Activated CD4-positive, alpha-beta T cell treated with anti-CD3 and anti-CD28 coated beads, Interleukin-2, amount 50 U/mL, for 1 hour (primary cell): ENCODE data around the gene SEMA6B.
"Not testable (repeated sequence)": the region's sequence is repeated elsewhere in the genome, so short reads cannot be mapped to it uniquely, and the experiment has no call there.

Experiments used
- DNase-seq: peaks from one replicate; pipeline ENCODE4 v3.0.0-alpha.2; 2020

SEMA6B gene

DNA sequence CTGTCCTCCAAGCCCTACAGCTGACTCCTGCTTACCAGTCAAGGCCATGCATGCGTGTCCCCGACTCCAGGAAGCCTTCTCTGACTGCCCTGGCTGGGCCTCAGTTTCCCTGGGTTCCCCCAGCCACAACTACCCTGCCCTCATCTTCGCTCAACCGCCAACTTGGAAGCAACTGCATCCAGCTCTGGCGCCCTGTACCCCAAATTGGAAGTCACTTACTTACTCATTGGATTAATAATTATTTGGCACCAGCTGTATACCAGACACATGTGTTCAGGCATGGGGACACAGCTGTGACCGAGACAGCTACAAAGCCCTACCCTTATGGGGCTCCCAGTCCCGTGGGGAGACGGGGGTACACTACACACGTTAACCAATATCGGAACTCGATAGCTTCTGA is 10.9 kb upstream of the SEMA6B start:
- DNase-seq = no peak

DNA sequence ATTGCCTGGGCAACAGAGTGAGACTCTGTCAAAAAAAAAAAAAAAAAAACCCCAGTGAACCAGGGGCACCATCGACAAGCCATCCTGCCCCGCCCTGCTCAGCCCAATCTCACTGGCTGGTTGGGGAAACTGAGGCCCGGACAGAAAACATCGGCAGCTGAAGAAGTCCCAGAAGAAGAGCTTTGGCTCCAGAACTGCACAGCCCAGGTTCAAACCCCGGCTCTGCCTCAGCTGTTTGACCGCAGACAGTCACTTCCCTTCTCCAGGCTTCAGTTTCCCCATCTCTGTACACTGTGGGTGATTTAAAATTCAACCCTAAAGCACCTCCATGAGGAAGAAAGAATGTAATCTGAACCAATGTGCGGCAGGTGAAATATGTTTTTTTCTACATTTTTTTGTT is 9.4 kb upstream of the SEMA6B start:
- no peak for DNase-seq

DNA sequence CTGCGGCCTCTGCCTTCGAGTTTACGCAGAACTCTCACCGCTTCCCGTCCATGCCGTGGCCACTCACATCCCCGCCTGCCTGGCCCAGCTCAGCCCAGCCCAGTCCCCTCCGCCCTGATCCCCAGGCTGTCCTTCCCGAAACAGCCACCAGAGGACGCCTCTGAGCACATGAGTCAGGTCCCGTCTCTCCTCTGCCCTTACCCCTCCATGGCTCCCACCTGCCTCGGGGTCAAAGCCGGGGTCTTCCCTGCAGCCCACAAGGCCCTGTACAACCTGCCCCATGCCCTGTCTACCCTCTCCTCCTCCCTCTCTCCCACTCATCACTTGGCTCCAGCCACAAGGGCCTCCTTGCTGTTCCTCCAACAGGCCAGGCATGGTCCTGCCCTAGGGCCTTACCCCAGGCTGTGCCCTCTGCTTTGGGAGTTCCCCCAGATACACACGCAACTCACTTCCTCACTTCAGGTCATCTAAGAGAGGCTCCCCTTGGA is 8.1 kb upstream of the SEMA6B start:
- peak; percentile 61 for DNase-seq

DNA sequence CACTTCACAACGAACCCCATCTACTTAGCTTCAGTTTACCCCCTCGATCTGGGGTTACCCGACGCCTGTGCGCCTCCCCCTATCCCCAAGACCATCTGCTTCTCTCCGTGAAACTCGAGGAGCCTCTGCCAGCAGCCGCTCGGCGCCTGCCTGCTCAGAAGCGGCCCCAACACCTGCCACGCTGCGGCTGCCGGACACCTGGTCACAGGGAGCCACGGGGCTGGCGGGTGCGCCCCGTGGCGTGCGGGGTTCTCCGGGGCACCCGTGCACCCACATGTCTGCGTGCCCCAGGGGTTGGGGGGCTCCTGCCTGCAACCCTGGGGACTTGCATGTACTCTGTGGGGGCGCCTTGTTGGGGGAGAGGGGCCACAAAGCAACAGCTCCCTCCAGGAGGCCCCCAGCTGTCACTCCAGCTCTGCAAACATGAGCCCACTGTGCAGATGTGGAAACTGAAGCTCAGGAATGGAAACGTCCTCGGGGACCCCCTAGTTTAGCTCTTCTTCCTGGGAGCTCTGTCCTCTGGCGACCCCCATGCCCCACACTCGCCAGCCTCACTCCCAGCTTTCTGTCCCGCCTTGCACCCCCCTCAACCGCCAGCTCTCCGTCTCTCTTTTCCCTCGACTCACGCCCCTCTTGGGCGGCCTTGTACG is 7.0 kb upstream of the SEMA6B start:
- no peak for DNase-seq

DNA sequence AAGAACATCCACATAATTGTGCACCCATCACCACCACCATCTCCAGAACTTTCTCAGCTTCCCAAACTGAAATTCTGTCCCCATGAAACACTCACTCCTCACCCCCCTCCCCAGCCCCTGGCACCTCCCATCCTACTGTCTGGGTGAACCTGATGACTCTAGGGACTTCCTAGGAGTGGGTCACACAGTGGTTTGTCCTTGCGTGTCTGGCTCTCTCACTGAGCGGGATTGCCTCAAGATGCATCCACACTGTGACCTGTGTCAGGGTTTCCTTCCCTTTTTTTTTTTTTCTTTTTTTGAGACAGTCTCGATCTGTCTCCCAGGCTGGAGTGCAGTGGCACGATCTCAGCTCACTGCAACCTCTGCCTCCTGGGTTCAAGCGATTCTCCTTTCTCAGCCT is 4.1 kb upstream of the SEMA6B start:
- not testable (repeated sequence) for DNase-seq

DNA sequence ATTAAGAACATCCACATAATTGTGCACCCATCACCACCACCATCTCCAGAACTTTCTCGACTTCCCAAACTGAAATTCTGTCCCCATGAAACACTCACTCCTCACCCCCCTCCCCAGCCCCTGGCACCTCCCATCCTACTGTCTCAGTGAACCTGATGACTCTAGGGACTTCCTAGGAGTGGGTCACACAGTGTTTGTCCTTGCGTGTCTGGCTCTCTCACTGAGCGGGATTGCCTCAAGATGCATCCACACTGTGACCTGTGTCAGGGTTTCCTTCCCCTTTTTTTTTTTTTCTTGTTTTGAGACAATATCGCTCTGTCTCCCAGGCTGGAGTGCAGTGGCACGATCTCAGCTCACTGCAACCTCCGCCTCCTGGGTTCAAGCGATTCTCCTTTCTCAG is 2.6 kb upstream of the SEMA6B start:
- not testable (repeated sequence) for DNase-seq

DNA sequence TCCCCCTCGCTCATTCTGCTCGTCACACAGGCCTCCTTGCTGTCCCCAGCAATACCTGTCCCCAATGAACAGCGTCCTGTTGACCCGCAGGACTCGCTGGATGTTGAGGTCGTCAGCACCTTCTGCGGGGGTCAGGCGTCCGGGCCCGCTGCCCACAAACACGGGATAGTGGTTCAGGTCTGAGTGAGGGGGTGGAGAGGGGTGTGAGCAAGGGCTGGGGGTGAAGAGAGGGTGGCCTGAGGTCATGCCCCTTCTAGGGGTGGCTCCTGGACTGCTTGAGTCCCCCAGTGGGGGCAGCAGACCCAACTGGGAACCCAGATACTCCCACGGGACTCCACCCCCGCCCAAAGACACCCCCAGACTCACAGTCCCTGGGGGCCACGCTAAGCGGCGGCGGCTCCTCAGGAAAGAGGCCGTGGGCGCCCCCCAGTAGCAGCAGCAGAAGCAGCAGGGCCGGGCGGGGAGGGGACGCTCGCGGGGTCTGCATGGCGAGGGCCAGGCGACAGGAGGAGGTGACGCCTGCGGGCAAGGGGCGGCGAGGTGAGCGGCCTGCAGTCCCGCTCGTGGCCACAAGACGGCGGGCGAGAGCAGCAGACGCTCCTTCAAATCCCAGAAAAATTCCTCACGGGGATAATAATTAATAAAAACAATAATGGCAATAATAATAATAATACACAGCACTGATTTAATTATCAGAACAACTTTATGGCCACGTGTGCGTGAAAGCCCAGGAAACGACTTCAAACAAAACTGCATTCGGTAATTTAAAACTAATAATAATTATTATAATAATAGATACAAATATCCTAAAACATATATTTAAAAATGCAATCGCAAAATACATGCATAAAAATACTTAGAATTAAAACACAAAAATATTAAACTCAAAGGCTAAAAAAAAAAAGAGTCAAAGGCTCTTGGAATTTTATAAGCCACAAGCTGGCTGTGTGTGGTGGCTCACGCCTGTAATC is 1.2 kb downstream of the SEMA6B start:
- peak; percentile 28 for DNase-seq

DNA sequence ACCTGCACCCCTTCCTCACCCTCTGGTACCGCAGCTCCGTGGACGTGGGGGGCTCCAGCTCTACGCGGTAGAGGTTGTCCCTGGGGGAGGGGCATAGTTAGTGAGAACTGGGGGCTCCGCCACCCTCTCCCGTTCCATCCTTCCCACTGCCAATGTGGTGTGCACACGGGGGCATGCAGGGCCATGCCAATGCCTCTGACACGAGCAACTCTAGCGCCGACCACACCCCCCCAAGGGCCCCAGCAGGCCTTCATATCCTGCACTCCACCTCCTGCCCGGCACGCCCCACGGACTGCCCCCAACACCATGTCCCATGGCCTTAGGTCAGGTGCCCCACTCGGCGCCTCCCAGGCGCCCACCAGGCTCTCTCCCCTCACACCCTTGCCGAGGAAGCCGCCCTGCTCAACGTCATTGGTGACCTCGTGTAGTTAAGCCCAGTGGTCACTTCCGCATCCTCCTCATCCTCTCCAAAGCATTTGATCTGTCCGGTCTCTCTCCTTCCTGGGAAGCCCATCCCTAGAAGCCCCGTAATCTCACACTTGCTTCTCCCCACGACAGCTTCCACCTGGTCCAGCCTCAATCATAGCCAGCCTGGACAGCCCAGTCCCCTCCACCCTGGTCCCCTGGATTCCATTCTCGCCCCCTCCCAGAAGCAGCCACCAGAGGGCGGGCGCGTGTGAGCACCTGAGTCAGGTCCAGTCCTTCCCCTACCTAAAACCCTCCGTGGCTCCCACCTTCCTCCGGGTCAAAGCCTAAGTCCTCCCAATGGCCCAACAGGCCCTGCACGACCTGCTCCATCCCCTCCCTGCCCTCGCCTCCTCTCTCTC is 2.1 kb downstream of the SEMA6B start:
- DNase-seq = no peak

DNA sequence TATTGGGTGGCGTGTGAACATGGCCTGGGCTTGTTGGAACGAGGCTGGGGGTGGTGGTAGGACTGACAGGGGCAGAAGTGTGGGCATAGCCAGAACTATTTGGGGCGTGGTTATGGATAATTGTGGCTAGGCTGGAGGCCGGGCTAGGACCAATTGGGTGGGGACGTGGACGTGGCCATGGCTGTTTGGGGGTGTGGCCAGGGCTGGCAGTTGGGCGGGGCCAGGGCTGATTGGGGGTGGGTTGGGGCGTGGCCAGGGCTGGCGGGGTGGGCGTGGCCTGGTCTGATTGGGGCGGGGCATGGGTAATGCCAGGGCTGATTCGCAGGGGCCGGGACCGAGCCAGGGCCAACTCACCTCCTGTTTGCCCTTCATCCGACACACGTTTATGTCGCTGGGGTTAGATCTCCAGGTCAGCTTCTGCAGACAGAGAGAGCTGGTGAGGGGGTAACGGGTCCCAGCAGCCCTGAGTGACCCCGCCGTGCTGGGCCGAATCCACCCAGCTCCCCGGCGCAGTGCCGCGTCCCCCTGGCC is 2.8 kb downstream of the SEMA6B start:
- no peak for DNase-seq

DNA sequence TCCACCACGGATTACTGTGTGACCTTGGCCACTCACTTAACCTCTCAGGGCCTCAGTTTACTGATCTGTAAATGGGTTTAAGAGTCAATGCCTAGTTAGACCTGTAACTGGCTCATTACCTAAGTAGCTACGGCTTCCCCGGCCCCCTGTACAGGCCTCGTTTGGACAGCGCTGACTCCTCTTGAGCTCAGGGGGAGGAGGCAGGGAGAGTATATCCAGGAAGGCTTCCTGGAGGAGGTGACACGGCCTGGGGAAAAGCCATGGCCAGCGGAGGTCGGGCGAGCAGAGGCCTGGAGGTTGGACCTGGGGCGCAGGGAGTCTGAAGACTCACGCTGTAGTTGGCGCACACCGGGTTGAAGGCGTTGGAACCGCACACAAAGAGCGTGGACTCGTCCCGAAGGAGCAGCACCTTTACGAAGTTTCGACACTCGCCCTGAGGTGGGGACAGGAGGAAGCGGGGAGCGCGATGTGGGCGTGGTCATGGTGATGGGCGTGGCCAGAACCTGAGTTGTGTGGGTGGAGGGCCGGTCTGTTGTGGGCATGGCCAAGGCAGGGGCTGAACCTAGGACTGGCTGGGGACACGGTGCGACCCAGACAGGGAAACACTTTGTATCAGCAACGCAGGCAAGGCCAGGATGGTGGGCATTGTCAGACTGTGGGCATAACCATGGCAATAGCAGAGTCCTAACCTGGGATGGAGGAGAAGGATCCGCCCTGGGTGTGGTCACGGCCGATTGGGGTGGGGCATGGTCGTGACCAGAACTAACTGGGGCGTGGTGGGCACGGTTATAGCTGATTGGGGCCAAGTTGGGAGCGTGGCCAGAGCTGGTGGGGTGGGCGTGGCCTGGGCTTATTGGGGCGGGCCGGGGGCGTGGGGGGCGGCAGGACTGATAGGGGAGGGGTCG is 3.6 kb downstream of the SEMA6B start:
- DNase-seq = no peak

DNA sequence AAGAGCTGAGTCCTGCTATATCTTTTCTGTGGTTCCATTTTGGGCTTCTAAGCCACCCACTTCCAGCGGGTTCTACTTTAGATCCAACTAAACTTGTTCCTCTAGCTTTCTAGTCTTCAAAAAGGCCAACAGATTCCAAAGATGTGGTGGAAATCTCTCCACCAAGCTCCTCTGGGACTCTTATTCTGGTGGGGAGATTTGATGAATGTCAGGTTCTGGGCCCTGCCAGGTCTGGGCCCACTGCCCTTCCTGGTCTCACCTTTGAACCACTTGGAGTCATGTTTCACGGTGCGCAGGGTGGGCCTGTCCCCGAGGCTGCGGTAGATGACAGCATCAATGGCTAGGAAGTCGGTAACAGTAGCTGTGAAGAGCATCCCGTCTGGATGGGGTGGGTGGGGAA is 4.8 kb downstream of the SEMA6B start:
- no peak for DNase-seq

DNA sequence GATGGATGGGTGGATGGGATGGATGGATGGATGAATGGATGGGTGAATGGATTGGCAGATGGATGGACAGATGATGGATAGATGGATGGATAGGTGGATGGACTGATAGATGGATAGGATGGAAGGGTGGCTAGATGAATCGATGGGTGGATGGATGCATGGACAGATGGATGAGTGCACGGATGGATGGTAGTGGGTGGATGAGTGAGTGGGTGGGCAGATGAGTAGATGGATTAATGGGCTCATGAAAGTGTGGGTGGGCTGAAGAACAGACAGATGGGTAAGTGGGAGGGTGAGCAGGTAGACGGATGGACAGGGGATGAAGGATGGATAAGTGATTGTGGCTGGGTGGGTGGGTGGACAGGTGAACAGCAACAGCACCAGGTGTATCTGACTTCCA is 5.7 kb downstream of the SEMA6B start:
- no peak for DNase-seq

DNA sequence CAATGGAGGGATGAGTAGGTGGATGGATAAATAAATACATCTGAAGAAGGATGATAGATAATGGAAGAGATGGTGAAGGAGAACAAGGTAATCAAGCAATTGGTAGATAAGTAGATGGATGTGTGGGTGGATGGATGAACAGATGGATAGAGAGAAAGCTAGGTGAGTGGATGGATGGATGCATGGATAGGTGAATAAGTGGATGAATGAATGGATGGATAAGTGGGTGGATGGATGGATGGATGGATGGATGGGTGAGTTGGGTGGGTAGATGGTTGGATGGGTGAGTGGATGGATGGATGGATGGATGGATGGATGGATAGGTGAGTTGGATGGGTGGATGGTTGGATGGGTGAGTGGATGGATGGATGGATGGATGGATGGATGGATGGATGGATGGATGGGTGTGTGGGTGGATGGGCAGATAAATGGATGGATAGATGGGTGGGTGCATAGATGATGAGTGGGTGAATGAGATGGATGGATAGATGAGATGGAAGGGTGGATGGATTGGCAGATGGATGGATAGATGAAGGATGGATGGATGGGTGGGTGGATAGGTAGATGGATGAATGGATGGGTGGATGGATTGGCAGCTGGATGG is 6.3 kb downstream of the SEMA6B start:
- DNase-seq = no peak

DNA sequence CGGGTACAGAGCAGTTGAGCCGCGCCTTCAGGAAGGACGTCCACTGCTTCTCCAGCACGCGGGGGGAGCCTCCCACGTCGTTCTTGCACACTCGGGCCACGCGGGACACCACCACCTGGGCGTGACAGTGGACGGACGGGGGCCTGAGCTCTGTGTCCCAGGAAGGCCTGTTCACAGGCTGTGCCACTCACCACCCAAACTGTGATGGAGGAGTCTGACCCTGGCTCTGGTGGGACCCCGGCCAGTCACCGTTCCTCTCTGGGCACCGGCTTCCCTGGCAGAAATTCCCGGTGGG is 7.0 kb downstream of the SEMA6B start:
- DNase-seq = no peak

DNA sequence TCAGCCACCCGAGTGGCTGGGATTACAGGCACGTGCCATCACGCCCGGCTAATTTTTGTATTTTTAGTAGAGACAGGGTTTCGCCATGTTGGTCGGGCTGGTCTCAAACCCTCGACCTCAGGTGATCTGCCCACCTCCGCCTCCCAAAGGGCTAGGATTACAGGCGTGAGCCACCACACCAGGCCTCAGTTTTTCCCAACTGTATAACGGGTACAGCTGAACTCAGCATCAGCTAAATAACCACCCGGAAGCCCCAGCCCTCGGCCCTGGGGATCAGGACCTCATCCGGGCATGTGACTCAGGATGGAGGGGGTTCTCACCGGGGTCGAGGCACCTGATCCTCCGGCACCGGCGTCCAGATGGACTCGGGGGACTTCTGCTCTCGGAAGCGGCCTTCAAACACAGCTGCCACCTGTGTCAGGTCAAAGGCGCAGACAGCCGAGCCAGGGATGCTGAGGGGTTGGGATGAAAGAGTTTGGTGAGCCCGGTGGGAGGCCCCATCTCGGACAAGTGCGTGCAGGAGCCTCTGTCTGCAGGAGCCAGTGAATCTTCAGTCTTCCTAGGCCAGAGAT is 8.9 kb downstream of the SEMA6B start:
- DNase-seq = no peak

DNA sequence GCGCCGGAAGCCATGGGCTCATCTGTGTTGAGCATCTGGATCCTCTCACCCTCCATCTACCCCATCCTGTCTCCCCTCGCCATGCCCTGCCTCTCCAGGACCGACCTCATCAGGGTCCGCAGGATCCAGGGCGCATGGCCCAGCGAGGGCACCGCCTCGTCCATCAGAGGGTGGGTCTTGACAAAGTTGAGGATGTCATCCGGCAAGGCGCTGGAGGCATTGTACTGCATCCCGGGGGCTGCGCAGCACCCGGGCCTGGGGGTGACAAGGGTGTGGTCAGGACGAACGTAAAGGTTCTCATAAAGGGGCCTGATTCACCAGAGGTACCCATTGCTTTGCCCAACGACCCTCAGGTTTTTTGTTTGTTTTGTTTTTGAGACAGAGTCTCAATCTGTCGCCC is 9.5 kb downstream of the SEMA6B start:
- no peak for DNase-seq

DNA sequence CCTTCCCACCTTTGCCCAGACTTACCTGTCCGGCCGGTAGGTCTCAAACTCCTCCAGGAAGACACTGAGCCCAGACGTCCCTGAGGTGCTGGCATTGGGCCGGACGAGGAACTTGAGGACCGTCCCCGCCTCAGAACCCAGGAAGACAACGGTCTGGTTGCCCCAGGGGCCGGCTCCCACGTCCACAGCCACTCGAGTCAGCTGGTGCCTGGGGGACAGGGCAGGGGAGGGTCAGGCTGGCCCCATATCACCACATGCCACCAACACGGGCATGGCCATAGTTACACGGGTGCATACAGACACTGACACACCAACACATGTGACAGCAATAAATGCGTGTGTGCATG is 11.3 kb downstream of the SEMA6B start:
- no peak for DNase-seq

DNA sequence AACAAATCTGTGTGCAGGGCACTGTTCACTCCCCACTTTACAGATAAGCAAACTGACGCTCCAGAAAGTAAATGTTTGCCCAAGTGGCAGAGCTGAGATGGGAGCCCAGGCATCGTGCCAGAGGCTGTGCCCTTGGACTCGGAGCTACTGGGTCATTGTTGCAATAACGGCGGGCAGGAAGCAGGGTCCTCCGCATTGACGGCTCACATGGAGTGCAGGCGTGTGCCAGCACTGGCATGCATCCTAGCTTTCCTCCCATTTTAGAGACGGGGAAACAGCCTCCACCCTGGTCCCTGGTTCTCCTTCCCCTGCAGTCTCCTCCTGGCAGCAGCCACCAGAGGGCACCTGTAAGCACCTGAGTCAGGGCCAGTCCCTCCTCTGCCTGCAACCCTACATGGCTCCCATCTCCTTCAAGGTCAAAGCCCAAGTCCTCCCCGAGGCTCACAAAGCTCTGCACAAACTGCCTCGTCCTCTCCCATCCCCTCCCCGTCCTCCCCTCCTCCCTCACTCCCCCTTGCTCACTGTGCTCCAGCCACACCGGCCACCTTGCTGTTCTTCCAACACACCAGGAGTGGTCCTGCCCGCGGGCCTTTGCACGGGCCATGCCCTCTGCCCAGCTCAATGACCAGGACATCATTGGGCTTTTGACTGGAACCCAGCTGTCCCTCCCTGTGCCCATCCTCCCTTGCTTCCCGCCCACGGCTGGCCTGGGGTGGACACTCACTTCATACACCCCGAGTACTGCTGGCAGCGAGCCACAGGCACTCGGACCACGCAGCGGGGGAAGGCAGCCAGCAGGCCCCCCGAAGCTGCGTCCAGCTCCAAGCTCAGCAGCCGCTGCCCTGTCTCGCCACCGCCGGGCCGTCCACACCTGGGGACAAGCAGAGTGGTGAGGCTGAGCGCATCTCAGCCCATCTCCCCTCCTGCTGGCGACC is 11.9 kb downstream of the SEMA6B start:
- no peak for DNase-seq

DNA sequence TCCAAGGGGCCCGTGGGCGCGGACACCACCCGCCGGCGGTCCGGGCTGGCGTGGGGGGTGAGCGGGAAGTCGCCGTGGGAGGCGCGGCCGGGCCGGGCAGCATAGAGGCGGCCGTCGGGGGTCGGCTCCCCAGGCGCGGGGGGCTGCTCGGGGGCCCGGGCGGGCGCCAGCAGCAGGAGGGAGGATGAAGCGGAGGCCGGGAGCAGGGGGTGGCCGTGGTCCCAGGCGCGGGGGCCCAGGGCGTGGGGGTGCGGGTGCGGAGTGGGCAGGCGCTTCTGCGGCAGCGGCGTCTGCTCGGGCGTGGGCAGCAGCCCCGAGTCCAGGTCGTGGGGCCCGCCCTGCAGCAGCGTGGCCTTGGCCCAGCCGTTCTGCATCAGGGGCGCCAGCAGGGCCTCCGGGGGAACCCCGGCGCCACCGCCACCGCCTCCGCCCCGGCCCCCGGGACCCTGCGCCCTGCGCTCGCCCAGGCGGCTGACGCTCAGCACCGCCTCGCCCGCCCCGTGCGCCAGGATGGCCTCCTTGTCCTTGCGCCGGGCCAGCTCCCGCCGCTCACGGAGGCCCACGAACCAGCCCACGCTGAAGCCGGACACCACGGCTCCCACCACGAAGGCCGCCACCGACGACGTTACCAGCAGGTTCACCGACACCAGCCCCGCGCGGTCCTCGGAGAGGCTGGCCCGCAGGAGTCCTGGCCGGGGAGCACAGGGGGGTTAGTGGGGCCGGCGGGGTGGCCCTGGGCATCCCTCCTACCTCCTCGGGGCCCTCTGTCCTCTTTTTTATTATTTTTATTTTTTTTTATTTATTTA is 15.4 kb downstream of the SEMA6B start:
- DNase-seq = no peak
